IMR-90 (cell line): ENCODE data around the gene S100Z. TPM values are rescaled to one million over a fixed set of nuclear protein-coding genes. Genes with fewer than 3 reads are reported as not detected.

Source experiments
- ATAC-seq: fragments of 200-7000 bp; cut with Tn5 transposase; 2 replicates; pipeline ENCODE4 v1.9.1; 2020; ENCODE audit warnings: low read depth, mild to moderate bottlenecking, moderate library complexity
- BruUV-seq: library from RNA; stranded (reverse); fragments of 400-500 nt; replicated peaks from 2 replicates; lab custom pipeline; 2021; lab: Mats Ljungman, UMichigan
- CTCF ChIA-PET: fragments of 300-600 bp; formaldehyde crosslinking; extraction: SDS; loops from one replicate; lab custom pipeline; 2021; ENCODE audit warnings: antibody characterized with exemption; lab: Yijun Ruan, JAX
- POLR2A ChIA-PET: fragments of 300-600 bp; sonication (Branson Sonifier 250); formaldehyde crosslinking; loops from one replicate; lab custom pipeline; 2022; ENCODE audit warnings: antibody characterized with exemption; ENCODE audit not compliant: unreplicated experiment; lab: Charles Lee
- DNase-seq: peaks from one replicate; pipeline ENCODE4 v3.0.0; 2013
- H2AFZ ChIP-seq: replicated peaks from 2 replicates; pipeline ENCODE3; 2013; ENCODE audit warnings: low read length, mild to moderate bottlenecking; ENCODE audit not compliant: poor library complexity
- H2AK5ac ChIP-seq: 2 replicates; pipeline ENCODE4 v1.6.1; 2013; ENCODE audit warnings: low read depth, low read length, inconsistent platforms
- H2AK9ac ChIP-seq: replicated peaks from 2 replicates; pipeline ENCODE3; 2013; ENCODE audit warnings: mild to moderate bottlenecking, low read depth, low read length, moderate library complexity; ENCODE audit not compliant: poor library complexity
- H2BK120ac ChIP-seq: 2 replicates; pipeline ENCODE4 v1.6.1; 2013; ENCODE audit warnings: low read depth, low read length, inconsistent platforms
- H2BK15ac ChIP-seq: 3 replicates; pipeline ENCODE4 v1.6.1; 2013; ENCODE audit warnings: low read depth, low read length, inconsistent platforms
- H2BK20ac ChIP-seq: 2 replicates; pipeline ENCODE4 v1.6.1; 2013; ENCODE audit warnings: low read depth, mild to moderate bottlenecking, inconsistent platforms, low read length, moderate library complexity
- H2BK5ac ChIP-seq: 2 replicates; pipeline ENCODE4 v1.6.1; 2013; ENCODE audit warnings: mild to moderate bottlenecking, low read depth, low read length, inconsistent platforms; ENCODE audit not compliant: poor library complexity, severe bottlenecking
- H3K14ac ChIP-seq: replicated peaks from 2 replicates; pipeline ENCODE4 v1.6.1; 2013; ENCODE audit warnings: low read depth, low read length, inconsistent platforms
- H3K18ac ChIP-seq: 2 replicates; pipeline ENCODE4 v1.6.1; 2013; ENCODE audit warnings: low read depth, low read length, control low read depth
- H3K23ac ChIP-seq: 2 replicates; pipeline ENCODE4 v1.6.1; 2013; ENCODE audit warnings: low read depth, low read length, inconsistent platforms
- H3K27ac ChIP-seq: 2 replicates; pipeline ENCODE4 v1.5.1; 2013; ENCODE audit warnings: mild to moderate bottlenecking, control low read depth, low read length; ENCODE audit not compliant: insufficient read depth
- H3K27me3 ChIP-seq: 2 replicates; pipeline ENCODE4 v1.6.1; 2013; ENCODE audit warnings: low read length; ENCODE audit not compliant: control insufficient read depth, insufficient read depth
- H3K36me3 ChIP-seq: 2 replicates; pipeline ENCODE4 v1.6.1; 2013; ENCODE audit warnings: low read length, mixed read lengths; ENCODE audit not compliant: control insufficient read depth, insufficient read depth
- H3K4ac ChIP-seq: 2 replicates; pipeline ENCODE4 v1.6.1; 2013; ENCODE audit warnings: low read depth, low read length, inconsistent platforms
- H3K4me1 ChIP-seq: 2 replicates; pipeline ENCODE4 v1.6.1; 2013; ENCODE audit warnings: low read length, mixed read lengths; ENCODE audit not compliant: control insufficient read depth, insufficient read depth
- H3K4me2 ChIP-seq: 2 replicates; pipeline ENCODE4 v1.6.1; 2013; ENCODE audit warnings: low read depth, mild to moderate bottlenecking, control low read depth, low read length, moderate library complexity
- H3K4me3 ChIP-seq: 2 replicates; pipeline ENCODE4 v1.5.1; 2013; ENCODE audit warnings: low read depth, mild to moderate bottlenecking, control low read depth, low read length, moderate library complexity; ENCODE audit not compliant: insufficient read depth
- H3K56ac ChIP-seq: 2 replicates; pipeline ENCODE4 v1.6.1; 2013; ENCODE audit warnings: low read length, inconsistent platforms; ENCODE audit not compliant: insufficient read depth; ENCODE audit errors: extremely low read depth
- H3K79me1 ChIP-seq, 2 experiments: 2 replicates each; pipeline ENCODE4 v1.6.1; 2013; ENCODE audit warnings: low read length in 2 of 2, inconsistent platforms in 1 of 2, low read depth in 1 of 2
- H3K9ac ChIP-seq: 2 replicates; pipeline ENCODE4 v1.6.1; 2013; ENCODE audit warnings: low read depth, low read length, control low read depth
- H3K9me1 ChIP-seq: 2 replicates; pipeline ENCODE4 v1.6.1; 2013; ENCODE audit warnings: low read length, inconsistent platforms; ENCODE audit not compliant: insufficient read depth
- H3K9me3 ChIP-seq: 2 replicates; pipeline ENCODE4 v1.6.1; 2013; ENCODE audit warnings: low read length; ENCODE audit not compliant: control insufficient read depth, insufficient read depth
- H4K20me1 ChIP-seq: 2 replicates; pipeline ENCODE4 v1.6.1; 2013; ENCODE audit warnings: low read length, inconsistent platforms; ENCODE audit not compliant: insufficient read depth
- H4K5ac ChIP-seq: 2 replicates; pipeline ENCODE4 v1.6.1; 2013; ENCODE audit warnings: mild to moderate bottlenecking, low read depth, low read length, control low read depth
- H4K8ac ChIP-seq, 2 experiments: 2 replicates each; pipeline ENCODE4 v1.6.1; 2013; ENCODE audit warnings: low read depth in 2 of 2, low read length in 2 of 2, control low read depth in 1 of 2, inconsistent platforms in 1 of 2
- H4K91ac ChIP-seq: 2 replicates; pipeline ENCODE4 v1.6.1; 2013; ENCODE audit warnings: low read depth, low read length, inconsistent platforms; ENCODE audit not compliant: insufficient read depth
- CEBPB ChIP-seq: IDR thresholded peaks from 2 replicates; pipeline ENCODE4 v1.6.1; 2012; ENCODE audit warnings: low read depth, low read length, improper control_type of control experiment
- MAFK ChIP-seq: IDR thresholded peaks from 2 replicates; pipeline ENCODE4 v1.6.1; 2012; ENCODE audit warnings: low read depth, low read length, improper control_type of control experiment
- MAZ ChIP-seq: IDR thresholded peaks from 2 replicates; pipeline ENCODE4 v1.6.1; 2012; ENCODE audit warnings: low read depth, mild to moderate bottlenecking, low read length, improper control_type of control experiment, moderate library complexity, borderline replicate concordance
- MXI1 ChIP-seq: IDR thresholded peaks from 2 replicates; pipeline ENCODE4 v1.6.1; 2012; ENCODE audit warnings: low read depth, mild to moderate bottlenecking, low read length, moderate library complexity, borderline replicate concordance
- NFE2L2 ChIP-seq: fragments of 150-350 bp; IDR thresholded peaks from 2 replicates; pipeline ENCODE4 v1.6.1; 2016; ENCODE audit warnings: low read depth, mild to moderate bottlenecking, low read length
- RCOR1 ChIP-seq: IDR thresholded peaks from 2 replicates; pipeline ENCODE4 v1.6.1; 2012; ENCODE audit warnings: mild to moderate bottlenecking, low read length, improper control_type of control experiment; ENCODE audit not compliant: insufficient replicate concordance
- RFX5 ChIP-seq: IDR thresholded peaks from 2 replicates; pipeline ENCODE4 v1.8.0; 2012; ENCODE audit warnings: low read depth, mild to moderate bottlenecking, low read length, moderate library complexity
- SMC3 ChIP-seq: fragments of 150-350 bp; IDR thresholded peaks from 2 replicates; pipeline ENCODE4 v1.6.1; 2016; ENCODE audit warnings: low read depth, mild to moderate bottlenecking, antibody characterized with exemption, low read length, moderate library complexity
- WGBS, 2 experiments: methylation state at CpG; one replicate each; pipeline versions ENCODE4 v1.1.5 to v1.1.7; 2013; ENCODE audit warnings: missing lambda C conversion rate in 2 of 2; ENCODE audit not compliant: insufficient read length in 1 of 2; ENCODE audit errors: extremely low coverage in 2 of 2; 5-methylcytosine and 5-hydroxymethylcytosine counted together
- dilution Hi-C: fragments of 300-500 bp; cut with HindIII; formaldehyde crosslinking; loops from one replicate; pipeline ENCODE4 v1.14.3; 2018; ENCODE audit warnings: low sequenced_read_pairs; ENCODE audit not compliant: unreplicated experiment
- in situ Hi-C: fragments of 300-500 bp; cut with MboI; formaldehyde crosslinking; loops from 3 replicates; pipeline ENCODE4 v1.14.3; 2019; ENCODE audit warnings: low sequenced_read_pairs, inconsistent platforms, mixed read lengths
- intact Hi-C: fragments of 100-400 bp; cut with micrococcal nuclease; formaldehyde crosslinking; loops from 2 replicates; pipeline ENCODE4 v1.10.0; 2022
- polyA plus RNA-seq, 3 experiments: library from polyadenylated mRNA; depleted of rRNA; stranded (reverse); fragments of >200 nt; gene quantifications; 2 replicates each; pipeline ENCODE4 v1.2.3, GENCODE V29; 2012; ENCODE audit warnings: low replicate concordance in 1 of 3
- total RNA-seq: library from RNA; depleted of rRNA; stranded (reverse); fragments of >200 nt; gene quantifications from 2 replicates; pipeline ENCODE4 v1.2.3, GENCODE V29; 2012
- TF ChIP-seq, protein P1 (sequence below): fragments of 150-350 bp; IDR thresholded peaks from 2 replicates; pipeline ENCODE4 v1.6.1; 2016; ENCODE audit warnings: low read depth, mild to moderate bottlenecking, low read length, moderate library complexity, borderline replicate concordance

Gene S100Z
- total and polyA plus RNA-seq, 2 of the 4 experiments (the other 2 are of a cell fraction): not detected

DNA sequence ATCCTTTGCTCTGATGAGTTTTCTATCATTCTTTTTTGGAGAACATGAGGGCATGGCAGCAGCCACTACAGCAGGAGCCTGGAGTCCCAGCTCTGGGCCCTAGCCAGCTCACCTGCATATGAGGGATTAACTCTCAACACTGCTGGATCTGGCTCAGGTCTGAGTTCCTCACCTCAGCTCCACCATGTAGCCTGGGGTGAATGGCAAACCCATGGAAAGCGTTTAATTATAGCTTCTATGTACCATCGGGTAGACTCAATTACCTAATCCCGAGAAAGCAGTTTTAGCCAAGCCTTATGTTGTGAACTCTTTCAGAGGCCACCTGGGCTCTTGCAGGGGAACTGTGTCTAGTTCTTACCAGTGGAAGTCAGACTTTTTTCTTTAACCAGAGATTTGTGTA, 3.9 kb upstream of the S100Z start:
- POLR2A ChIA-PET: no interaction called here
- H2BK20ac ChIP-seq: no peak overlapping the region
- H4K91ac ChIP-seq: no peak overlapping the region
- no peak overlapping the region for H3K56ac ChIP-seq
- TF ChIP-seq NFE2L2: no peak
- TF ChIP-seq, protein P1, sequence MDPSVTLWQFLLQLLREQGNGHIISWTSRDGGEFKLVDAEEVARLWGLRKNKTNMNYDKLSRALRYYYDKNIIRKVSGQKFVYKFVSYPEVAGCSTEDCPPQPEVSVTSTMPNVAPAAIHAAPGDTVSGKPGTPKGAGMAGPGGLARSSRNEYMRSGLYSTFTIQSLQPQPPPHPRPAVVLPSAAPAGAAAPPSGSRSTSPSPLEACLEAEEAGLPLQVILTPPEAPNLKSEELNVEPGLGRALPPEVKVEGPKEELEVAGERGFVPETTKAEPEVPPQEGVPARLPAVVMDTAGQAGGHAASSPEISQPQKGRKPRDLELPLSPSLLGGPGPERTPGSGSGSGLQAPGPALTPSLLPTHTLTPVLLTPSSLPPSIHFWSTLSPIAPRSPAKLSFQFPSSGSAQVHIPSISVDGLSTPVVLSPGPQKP: no peak
- TF ChIP-seq RCOR1: no peak
- TF ChIP-seq RFX5: no peak
- TF ChIP-seq MXI1: no peak
- no peak for TF ChIP-seq MAZ
- no peak for TF ChIP-seq SMC3
- TF ChIP-seq CEBPB: no peak
- TF ChIP-seq MAFK: no peak
- no peak overlapping the region for H3K4me3 ChIP-seq
- no peaks in the 10 kb centered on the region for H3K4me1 ChIP-seq
- no TSS peak for BruUV-seq
- H2BK5ac ChIP-seq: no peak overlapping the region
- CTCF ChIA-PET: no interaction called here
- WGBS, 2 experiments: 92% methylated on average over 2 of the region's 3 CpGs; no CpG with 5 or more reads in 1 of the 2 experiments
- no peaks in the 10 kb centered on the region for H3K79me1 ChIP-seq
- no peak overlapping the region for H3K18ac ChIP-seq
- no peaks in the 10 kb centered on the region for H3K9me3 ChIP-seq
- no peak overlapping the region for H2BK120ac ChIP-seq
- H2AK5ac ChIP-seq: no peak overlapping the region
- in situ Hi-C loops (no loop called here), dilution Hi-C loops (no loop called here), intact Hi-C loops (no loop called here)
- no peak overlapping the region for H3K14ac ChIP-seq
- H2AK9ac ChIP-seq: no peak overlapping the region
- no peaks in the 10 kb centered on the region for H4K20me1 ChIP-seq
- no peak overlapping the region for H3K23ac ChIP-seq
- ATAC-seq: no peak
- H3K9me1 ChIP-seq: 0 out of 2 replicates have a peak, but pooled peaks cover 4% of the 10 kb centered on the region
- no peak overlapping the region for H3K9ac ChIP-seq
- H3K27me3 ChIP-seq: no peaks in the 10 kb centered on the region
- no peak for DNase-seq
- H4K5ac ChIP-seq: no peak overlapping the region
- H2AFZ ChIP-seq: no peak overlapping the region
- no peak overlapping the region for H4K8ac ChIP-seq
- H2BK15ac ChIP-seq: no peak overlapping the region
- H3K4ac ChIP-seq: no peak overlapping the region
- no peak overlapping the region for H3K4me2 ChIP-seq
- H3K27ac ChIP-seq: no peak overlapping the region
- H3K36me3 ChIP-seq: no peaks in the 10 kb centered on the region
